Measurements from ENCODE around the gene KIAA1191. TPM values are rescaled to one million over a fixed set of nuclear protein-coding genes. Genes with fewer than 3 reads are reported as not detected.

Gene KIAA1191
- total and polyA plus RNA-seq, 9 of the 15 experiments (the other 6 are each of a cell fraction or from before 2014, with no cell fraction given): 31.0 to 80.2 (median 45.7) TPM

GRCh38 chr5:176389135-176390123, 27.9 kb upstream of the KIAA1191 start (continued):
- TF ChIP-seq ZBTB5 (IDR thresholded peaks at IDR 0.05) (no peak), KDM4B (IDR thresholded peaks at IDR 0.05; ENCODE audit: borderline replicate concordance in 2 of 2, low read depth in 1 of 2) (peak in 1 of 2 experiments; percentile 66; a peak in 1 of 4 replicates), PPARD (CRISPR knock-in tag; IDR thresholded peaks at IDR 0.05) (no peak), USF1 (CRISPR knock-in tag; IDR thresholded peaks at IDR 0.05) (no peak), HINFP (tag; conservative IDR thresholded peaks at IDR 0.05; ENCODE audit: low read depth) (no peak), LCOR (CRISPR knock-in tag; IDR thresholded peaks at IDR 0.05) (no peak; the same call in 1 of the 2 replicates), ZC3H8 (IDR thresholded peaks at IDR 0.05) (no peak), ZBTB34 (CRISPR knock-in tag; IDR thresholded peaks at IDR 0.05) (no peak), BCL6 (CRISPR knock-in tag; IDR thresholded peaks at IDR 0.05) (no peak), SMARCB1 (IDR thresholded peaks at IDR 0.05; ENCODE audit: insufficient read length, low read depth) (no peak), HEY1 (CRISPR knock-in tag; IDR thresholded peaks at IDR 0.05; ENCODE audit: borderline replicate concordance) (no peak), ZBTB33 (CRISPR knock-in tag; IDR thresholded peaks at IDR 0.05) (peak; percentile 62), POLR2H (tag; IDR thresholded peaks at IDR 0.05; ENCODE audit: low read depth) (peak; percentile 15), ZNF324 (CRISPR knock-in tag; IDR thresholded peaks at IDR 0.05) (no peak), PCBP2 (IDR thresholded peaks at IDR 0.05; ENCODE audit: low read depth, low read length, poor library complexity, severe bottlenecking) (no peak), TFAM (CRISPR knock-in tag; conservative IDR thresholded peaks at IDR 0.05) (no peak), ZNF140 (CRISPR knock-in tag; IDR thresholded peaks at IDR 0.05) (no peak), CXXC5 (CRISPR knock-in tag; IDR thresholded peaks at IDR 0.05) (no peak; the same call in 1 of the 2 replicates)
